ENCODE results near the gene USP37. TPM values are rescaled to one million over a fixed set of nuclear protein-coding genes. Genes with fewer than 3 reads are reported as not detected.

The USP37 gene
- total and polyA plus RNA-seq, 2 of the 4 experiments (the other 2 are of a cell fraction), result 1.6 to 6.5 TPM

- intact Hi-C loops (cut with micrococcal nuclease), result no loop called here
- no peak overlapping the region for H3K4ac ChIP-seq (ENCODE audit: low read depth, low read length)
- no peak overlapping the region for H3K9ac ChIP-seq (ENCODE audit: low read depth, low read length)
- ChIA-PET POLR2A (ENCODE audit: unreplicated experiment) (no interaction called here), CTCF (no interaction called here)
- no peak overlapping the region for H4K91ac ChIP-seq (ENCODE audit: insufficient read depth, low read depth, low read length)
- no TSS peak for BruUV-seq (replicated peaks)
- H3K18ac ChIP-seq (ENCODE audit: low read depth, low read length), result no peak overlapping the region
- H3K4me3 ChIP-seq (ENCODE audit: insufficient read depth, low read depth, low read length), result no peak overlapping the region
- DNase-seq (peak; percentile 92), ATAC-seq (ENCODE audit: low read depth) (peak; percentile 99)
- no peaks in the 10 kb centered on the region; the same call in 1 of the 2 replicates for H3K9me1 ChIP-seq (ENCODE audit: insufficient read depth, low read length)
- dilution Hi-C loops (cut with HindIII; ENCODE audit: low sequenced_read_pairs, unreplicated experiment), result no loop called here
- H4K5ac ChIP-seq (ENCODE audit: low read depth, low read length), result no peak overlapping the region
- H3K4me1 ChIP-seq (ENCODE audit: control insufficient read depth, insufficient read depth, low read length), result peaks cover 3% of the 10 kb centered on the region
- no peak overlapping the region for H3K14ac ChIP-seq (replicated peaks; ENCODE audit: low read depth, low read length)
- peak overlapping the region; percentile 73 for H2AK9ac ChIP-seq (replicated peaks; ENCODE audit: low read depth, low read length, poor library complexity)
- peaks cover 22% of the 10 kb centered on the region for H3K36me3 ChIP-seq (ENCODE audit: control insufficient read depth, insufficient read depth, low read length)
- no peaks in the 10 kb centered on the region for H3K9me3 ChIP-seq (ENCODE audit: control insufficient read depth, insufficient read depth, low read length)
- no peak overlapping the region for H2AK5ac ChIP-seq (ENCODE audit: low read depth, low read length)
- H2BK15ac ChIP-seq (ENCODE audit: low read depth, low read length), result no peak overlapping the region
- peak overlapping the region; percentile 11 for H2BK5ac ChIP-seq (ENCODE audit: low read depth, low read length, poor library complexity, severe bottlenecking)
- no peak overlapping the region for H3K4me2 ChIP-seq (ENCODE audit: low read depth, low read length)
- no peak overlapping the region for H2AFZ ChIP-seq (replicated peaks; ENCODE audit: low read length, poor library complexity)
- TF ChIP-seq MAFK (IDR thresholded peaks at IDR 0.05; ENCODE audit: low read depth, low read length) (no peak), BHLHE40 (IDR thresholded peaks at IDR 0.05; ENCODE audit: low read depth, low read length) (no peak), CTCF (conservative IDR thresholded peaks at IDR 0.05; ENCODE audit: low read depth, low read length) (no peak), RAD21 (IDR thresholded peaks at IDR 0.05; ENCODE audit: low read length) (no peak), FOS (IDR thresholded peaks at IDR 0.05; ENCODE audit: low read depth, low read length) (peak; percentile 74), USF2 (IDR thresholded peaks at IDR 0.05; ENCODE audit: low read depth, low read length) (no peak), MAZ (IDR thresholded peaks at IDR 0.05; ENCODE audit: borderline replicate concordance, low read depth, low read length) (no peak), CHD1 (IDR thresholded peaks at IDR 0.05; ENCODE audit: low read depth, low read length) (no peak), RCOR1 (IDR thresholded peaks at IDR 0.05; ENCODE audit: insufficient replicate concordance, low read length) (no peak), NFE2L2 (IDR thresholded peaks at IDR 0.05; ENCODE audit: low read depth, low read length) (no peak), RFX5 (IDR thresholded peaks at IDR 0.05; ENCODE audit: low read depth, low read length) (no peak), CEBPB (IDR thresholded peaks at IDR 0.05; ENCODE audit: low read depth, low read length) (peak; percentile 43; the same call in 1 of the 2 replicates), SMC3 (IDR thresholded peaks at IDR 0.05; ENCODE audit: low read depth, low read length) (no peak)
- TF ChIP-seq, protein P1, sequence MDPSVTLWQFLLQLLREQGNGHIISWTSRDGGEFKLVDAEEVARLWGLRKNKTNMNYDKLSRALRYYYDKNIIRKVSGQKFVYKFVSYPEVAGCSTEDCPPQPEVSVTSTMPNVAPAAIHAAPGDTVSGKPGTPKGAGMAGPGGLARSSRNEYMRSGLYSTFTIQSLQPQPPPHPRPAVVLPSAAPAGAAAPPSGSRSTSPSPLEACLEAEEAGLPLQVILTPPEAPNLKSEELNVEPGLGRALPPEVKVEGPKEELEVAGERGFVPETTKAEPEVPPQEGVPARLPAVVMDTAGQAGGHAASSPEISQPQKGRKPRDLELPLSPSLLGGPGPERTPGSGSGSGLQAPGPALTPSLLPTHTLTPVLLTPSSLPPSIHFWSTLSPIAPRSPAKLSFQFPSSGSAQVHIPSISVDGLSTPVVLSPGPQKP (IDR thresholded peaks at IDR 0.05; ENCODE audit: borderline replicate concordance, low read depth, low read length), result no peak
- H3K56ac ChIP-seq (ENCODE audit: extremely low read depth, insufficient read depth, low read length), result no peak overlapping the region
- H3K23ac ChIP-seq (ENCODE audit: low read depth, low read length), result no peak overlapping the region
- WGBS, 2 experiments (ENCODE audit: extremely low coverage in 2 of 2, insufficient read length in 1 of 2), result no CpG with 5 or more reads among the region's 3 CpGs
- no peak overlapping the region for H2BK20ac ChIP-seq (ENCODE audit: low read depth, low read length)
- in situ Hi-C loops (cut with MboI; ENCODE audit: low sequenced_read_pairs), result no loop called here
- H3K79me1 ChIP-seq (ENCODE audit: low read depth in 1 of 2, low read length in 2 of 2), result peaks cover 9 to 23% of the 10 kb centered on the region in 2 experiments
- no peak overlapping the region for H4K8ac ChIP-seq (ENCODE audit: low read depth in 2 of 2, low read length in 2 of 2)
- H3K27me3 ChIP-seq (ENCODE audit: control insufficient read depth, insufficient read depth, low read length), result no peaks in the 10 kb centered on the region
- H4K20me1 ChIP-seq (ENCODE audit: insufficient read depth, low read length), result no peaks in the 10 kb centered on the region
- no peak overlapping the region for H3K27ac ChIP-seq (ENCODE audit: insufficient read depth, low read length)
- H2BK120ac ChIP-seq (ENCODE audit: low read depth, low read length), result no peak overlapping the region
Measured at GRCh38 chr2:218540015-218540414, 28.1 kb downstream of the USP37 start.

Data from IMR-90 (cell line).